ENCODE results near the gene GANAB. TPM values are rescaled to one million over a fixed set of nuclear protein-coding genes. Genes with fewer than 3 reads are reported as not detected.
"Not testable (repeated sequence)": the region's sequence is repeated elsewhere in the genome, so short reads cannot be mapped to it uniquely, and the experiment has no call there.

GANAB gene
- total RNA-seq, 1 donor from 2014 or later = 285 TPM

DNA sequence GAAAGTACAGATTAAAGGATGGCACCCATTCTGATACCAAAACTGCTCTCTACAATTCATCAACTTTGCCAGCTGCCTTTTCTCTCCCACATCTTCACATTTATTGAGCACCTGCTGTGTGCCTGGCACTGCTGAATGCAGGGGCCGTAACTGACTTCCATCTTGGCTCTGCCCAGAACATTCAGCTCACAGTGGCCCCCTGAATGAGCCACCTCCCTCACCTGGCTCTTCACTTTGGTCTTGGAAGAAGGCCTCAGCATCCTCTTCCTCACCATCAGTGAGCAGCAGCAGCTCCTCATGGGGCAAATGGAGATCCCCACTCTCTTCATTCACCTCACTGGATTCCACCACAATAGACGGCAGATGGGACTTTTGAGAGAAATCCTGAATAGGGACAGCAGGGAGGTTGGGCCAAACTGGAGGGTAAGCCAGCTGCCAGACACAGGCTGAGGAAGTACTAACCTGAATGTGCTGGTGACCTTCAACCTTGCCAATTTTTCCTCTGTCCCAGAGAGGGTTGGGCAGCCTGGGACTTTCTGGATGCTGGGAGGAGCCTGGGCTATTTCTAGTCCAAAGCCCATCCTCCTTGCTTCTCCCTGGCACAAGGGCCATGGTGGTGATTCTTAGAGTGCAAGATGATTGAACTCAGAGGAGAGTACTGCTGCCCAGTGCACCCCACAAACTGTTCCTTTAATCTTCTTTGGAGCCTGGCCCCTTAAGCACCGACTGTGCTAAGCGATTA is 23.2 kb upstream of the GANAB start:
- intact Hi-C loops (cut with micrococcal nuclease) = loop anchor here (2.0 to 10.0 kb wide), 3 partner anchors 193 to 545 kb away; partner anchors contain the start of gene INCENP

GRCh38 chr11:62667460-62667859 is 21.0 kb upstream of the GANAB start:
- intact Hi-C loops (cut with micrococcal nuclease) = loop anchor here (10.0 kb wide), 1 partner anchor 543 kb away; the partner anchor contains the start of gene INCENP

DNA sequence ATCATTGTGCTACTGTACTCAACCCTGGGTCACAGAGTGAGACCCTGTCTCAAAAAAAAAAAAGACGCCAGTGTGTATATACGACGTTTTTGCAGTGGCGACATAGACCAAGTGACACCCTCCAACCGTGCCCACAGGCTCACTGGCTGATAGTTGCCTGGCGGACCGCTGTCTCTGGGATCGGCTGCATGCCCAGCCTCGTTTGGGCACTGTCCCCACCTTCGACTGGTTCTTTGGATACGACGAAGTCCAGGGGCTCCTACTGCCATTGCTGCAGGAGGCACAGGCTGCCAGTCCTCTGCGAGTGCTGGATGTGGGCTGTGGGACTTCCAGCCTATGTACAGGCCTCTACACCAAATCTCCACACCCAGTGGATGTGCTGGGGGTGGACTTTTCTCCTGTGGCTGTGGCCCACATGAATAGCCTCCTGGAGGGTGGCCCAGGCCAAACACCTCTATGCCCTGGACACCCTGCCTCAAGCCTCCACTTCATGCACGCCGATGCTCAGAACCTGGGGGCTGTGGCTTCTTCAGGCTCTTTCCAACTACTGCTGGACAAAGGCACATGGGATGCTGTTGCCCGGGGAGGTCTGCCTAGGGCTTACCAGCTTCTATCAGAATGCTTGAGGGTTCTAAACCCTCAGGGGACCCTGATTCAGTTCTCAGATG is 20.0 kb upstream of the GANAB start:
- intact Hi-C loops (cut with micrococcal nuclease) = loop anchor here (10.0 kb wide), 1 partner anchor 542 kb away; the partner anchor contains the start of gene INCENP

- intact Hi-C loops (cut with micrococcal nuclease) = loop anchor here (1.0 to 10.0 kb wide), 13 partner anchors 12 to 541 kb away; partner anchors contain the start of genes EML3, GANAB, HNRNPUL2 and INCENP
These were observed 19.3 kb upstream of the GANAB start for GRCh38 chr11:62665599-62666258.

DNA sequence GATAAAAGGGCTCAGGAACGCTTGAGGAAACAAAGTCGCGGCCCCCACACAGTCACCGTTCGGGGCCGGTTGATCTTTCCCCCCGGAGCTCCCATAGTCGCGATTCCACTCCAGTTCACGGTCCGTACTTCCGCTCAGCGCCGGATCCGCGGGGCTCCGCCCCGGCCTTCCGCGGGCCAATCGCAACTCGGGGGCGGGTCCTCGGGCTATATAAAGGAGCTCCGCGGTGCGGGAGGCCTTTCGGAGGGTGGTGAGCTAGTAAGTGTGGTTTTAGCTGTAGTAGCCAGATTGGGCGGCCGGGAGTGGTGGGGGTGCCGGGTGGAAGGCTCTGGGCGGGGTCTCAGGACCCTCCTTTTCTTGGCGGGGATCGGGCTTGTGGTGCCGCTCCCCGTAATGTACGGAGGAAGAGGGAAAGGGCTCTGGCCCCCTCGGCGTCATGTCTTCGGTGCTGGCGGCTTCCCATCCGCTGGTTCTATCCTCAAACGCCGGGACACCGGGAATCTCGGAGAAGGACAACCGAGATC is 18.7 kb upstream of the GANAB start, which contains the start of the genes C11orf98 and CSKMT:
Gene C11orf98, minus strand, starts transcription at position 136 of the 524 bp plus-strand sequence. Its CDS starts 41 bp downstream, at position 95.
Gene CSKMT, plus strand, starts transcription at position 238 of the 524 bp plus-strand sequence. CDS start 568 bp downstream, outside the sequence.
- intact Hi-C loops (cut with micrococcal nuclease) = loop anchor here (1.0 to 10.0 kb wide), 13 partner anchors 12 to 540 kb away; partner anchors contain the start of genes EML3, GANAB, HNRNPUL2 and INCENP

DNA sequence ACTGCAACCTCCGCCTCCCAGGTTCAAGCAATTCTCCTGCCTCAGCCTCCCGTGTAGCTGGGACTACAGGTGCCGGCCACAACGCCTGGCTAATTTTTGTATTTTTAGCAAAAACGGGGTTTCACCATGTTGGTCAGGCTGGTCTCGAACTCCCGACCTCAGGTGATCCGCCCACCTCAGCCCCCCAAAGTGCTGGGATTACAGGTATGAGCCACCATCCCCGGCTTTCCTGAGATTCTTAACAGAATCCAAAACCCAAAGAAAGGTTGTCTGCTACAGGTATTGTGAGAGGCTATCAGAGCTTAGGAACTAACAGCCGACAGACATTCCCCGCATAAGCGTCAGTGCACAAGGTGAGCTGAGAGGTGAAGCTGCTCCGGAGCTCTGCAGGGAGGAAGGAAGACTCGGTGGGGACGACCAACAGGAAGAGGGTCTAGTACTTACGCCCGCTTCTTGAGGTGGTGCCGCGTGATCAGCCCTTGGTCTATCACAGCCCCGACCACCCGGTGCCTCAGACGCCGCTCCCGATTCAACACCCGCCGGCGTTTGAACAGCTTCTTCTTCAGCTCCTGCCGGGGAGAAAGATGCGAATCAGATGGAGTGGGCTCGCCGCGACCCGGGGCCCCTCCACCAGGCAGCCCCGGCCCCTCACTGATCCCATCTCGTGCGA is 18.1 kb upstream of the GANAB start:
- intact Hi-C loops (cut with micrococcal nuclease) = loop anchor here (1.0 to 10.0 kb wide), 14 partner anchors 8 to 540 kb away; partner anchors contain the start of genes EML3, GANAB, HNRNPUL2 and INCENP

DNA sequence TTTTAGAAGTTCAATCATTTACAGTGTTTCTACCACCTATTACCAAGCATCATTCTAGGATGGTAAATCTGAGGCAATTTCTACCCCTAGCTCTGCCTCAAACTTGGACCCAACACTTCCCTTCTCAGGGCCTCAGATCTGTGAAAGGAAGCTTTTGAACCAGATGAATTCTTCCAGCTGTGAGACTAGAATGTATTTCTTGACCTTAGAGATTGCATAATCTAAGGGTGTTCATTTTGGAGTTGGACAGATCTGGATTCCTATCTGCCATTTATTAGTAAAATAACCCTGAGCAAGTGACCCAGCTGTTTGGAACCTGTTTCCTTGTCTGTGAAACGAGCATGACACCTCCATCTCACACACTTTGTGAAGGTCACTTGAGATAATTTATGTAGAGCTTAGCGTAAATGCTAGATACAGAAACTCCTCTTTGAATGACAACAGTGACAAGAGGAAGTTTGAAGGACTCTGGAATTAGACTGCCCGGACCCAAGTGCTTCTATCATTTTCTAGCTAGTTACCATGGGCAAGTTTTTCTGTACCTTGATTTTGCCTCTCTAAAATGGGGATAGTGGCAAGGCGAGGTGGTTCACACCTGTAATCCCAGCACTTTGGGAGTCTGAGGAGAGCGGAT is 10.5 kb upstream of the GANAB start:
- intact Hi-C loops (cut with micrococcal nuclease) = no loop called here

GRCh38 chr11:62654297-62654696 is 7.9 kb upstream of the GANAB start:
- intact Hi-C loops (cut with micrococcal nuclease) = no loop called here

DNA sequence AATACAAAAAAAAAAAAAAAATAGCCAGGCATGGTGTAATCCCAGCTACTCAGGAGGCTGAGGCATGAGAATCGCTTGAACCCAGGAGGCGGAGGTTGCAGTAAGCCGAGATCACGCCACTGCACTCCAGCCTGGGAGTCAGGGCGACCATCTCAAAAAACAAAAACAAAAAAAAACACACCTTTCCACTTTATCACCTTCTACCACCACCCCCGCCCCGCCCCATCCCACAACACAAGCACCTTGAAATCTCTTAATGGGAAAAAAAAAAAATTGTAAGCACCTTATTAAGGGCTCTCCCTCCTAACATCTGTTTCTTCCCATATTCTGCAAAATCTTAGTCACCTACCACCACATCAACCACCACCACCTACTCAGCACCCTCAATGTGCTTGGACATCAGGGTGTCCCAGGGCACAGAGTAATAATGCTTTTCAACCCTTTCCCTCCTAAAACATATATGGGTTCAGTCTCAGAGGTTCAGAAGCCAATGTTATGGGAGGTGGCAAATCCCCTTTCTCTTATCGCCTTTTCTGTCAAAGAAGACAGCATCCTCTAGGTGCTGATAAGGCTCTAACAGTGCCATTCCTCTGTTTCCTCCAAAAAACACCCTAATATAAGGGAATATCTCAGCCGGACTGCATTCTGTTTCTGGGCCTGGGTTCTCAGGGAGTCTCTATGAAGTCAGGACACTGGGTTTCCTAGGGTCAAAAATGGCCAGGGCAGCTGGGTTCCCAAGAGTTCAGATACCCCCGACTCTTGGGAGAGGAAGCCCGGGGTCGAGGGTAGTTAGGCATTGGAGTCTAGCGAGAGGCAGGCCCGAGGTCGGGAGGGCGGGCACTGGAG is 6.0 kb upstream of the GANAB start:
- intact Hi-C loops (cut with micrococcal nuclease) = loop anchor here (1.0 kb wide), 6 partner anchors 7 to 75 kb away; partner anchors contain the start of genes C11orf98, CSKMT, HNRNPUL2 and UQCC3

DNA sequence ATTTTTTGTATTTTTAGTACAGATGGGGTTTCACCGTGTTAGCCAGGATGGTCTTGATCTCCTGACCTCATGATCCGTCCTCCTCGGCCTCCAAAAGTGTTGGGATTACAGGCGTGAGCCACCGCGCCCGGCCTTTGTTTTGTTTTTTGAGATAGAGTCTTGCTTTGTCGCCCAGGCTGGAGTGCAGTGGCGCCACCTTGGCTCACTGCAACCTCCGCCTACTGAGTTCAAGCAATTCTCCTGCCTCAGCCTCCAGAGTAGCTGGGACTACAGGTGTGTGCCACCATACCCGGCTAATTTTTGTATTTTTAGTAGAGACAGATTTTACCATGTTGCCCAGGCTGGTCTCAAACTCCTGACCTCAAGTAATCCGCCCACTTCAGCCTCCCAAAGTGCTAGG is 3.9 kb upstream of the GANAB start:
- intact Hi-C loops (cut with micrococcal nuclease) = not testable (repeated sequence)

- intact Hi-C loops (cut with micrococcal nuclease) = no loop called here
These were observed 3.1 kb upstream of the GANAB start for GRCh38 chr11:62649486-62649885.

DNA sequence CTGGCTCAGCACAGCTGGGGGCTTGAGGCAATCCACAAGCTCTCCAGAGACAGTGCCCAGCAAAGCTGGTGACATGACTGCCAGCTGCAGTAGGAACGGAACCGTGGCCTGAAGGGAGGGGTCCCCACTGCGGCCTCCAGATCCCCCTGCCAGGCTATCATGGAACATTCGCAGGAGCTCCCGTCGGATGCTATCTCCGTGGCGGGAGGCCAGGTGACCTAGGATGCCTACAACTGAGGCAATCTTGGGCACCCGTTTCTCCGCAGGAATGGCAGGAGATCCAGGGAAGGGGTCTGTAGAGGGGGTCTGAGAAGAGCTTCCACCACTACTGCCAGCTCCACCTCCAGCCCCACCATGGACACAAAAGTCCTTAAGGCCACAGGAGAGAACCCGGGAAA is 2.6 kb upstream of the GANAB start:
- intact Hi-C loops (cut with micrococcal nuclease) = no loop called here

GRCh38 chr11:62648185-62648966 is 2.0 kb upstream of the GANAB start:
- intact Hi-C loops (cut with micrococcal nuclease) = no loop called here

- intact Hi-C loops (cut with micrococcal nuclease) = loop anchor here (2.0 kb wide), 3 partner anchors 157 to 855 kb away; partner anchors contain the start of genes FEN1, NXF1, STX5 and TEX54
These were observed 1.2 kb upstream of the GANAB start for GRCh38 chr11:62647609-62648005.

- intact Hi-C loops (cut with micrococcal nuclease) = loop anchor here (1.0 to 2.0 kb wide), 13 partner anchors 18 to 854 kb away; partner anchors contain the start of genes C11orf98, CSKMT, EML3 and FEN1
These were observed 604 bp upstream of the GANAB start for GRCh38 chr11:62646825-62647608.

DNA sequence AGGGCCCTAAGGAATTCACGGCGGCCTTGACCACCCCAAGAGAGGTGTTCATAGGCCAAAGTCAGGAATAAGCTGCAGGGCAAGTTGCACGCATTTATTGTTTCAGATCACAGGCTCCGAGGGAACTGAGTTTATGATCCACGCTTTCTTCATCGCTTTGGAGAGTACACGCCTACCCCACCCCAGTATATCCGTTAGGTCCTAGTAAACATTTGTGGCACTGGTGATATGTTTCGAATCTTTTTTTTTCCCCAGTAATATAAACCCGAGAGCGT is 805 bp downstream of the GANAB start:
- intact Hi-C loops (cut with micrococcal nuclease) = loop anchor here (1.0 kb wide), 1 partner anchor 8 kb away; the partner anchor contains the start of gene INTS5

- intact Hi-C loops (cut with micrococcal nuclease) = no loop called here
These were observed 2.2 kb downstream of the GANAB start for GRCh38 chr11:62644220-62644619.
